Measurements from ENCODE around the gene RIMKLA.

Gene RIMKLA

GRCh38 chr1:42419126-42419821 lies 38.7 kb downstream of the RIMKLA start:
- no peak overlapping the region for H3K4me3 ChIP-seq (ENCODE audit: low read length)
- peak; percentile 10 for DNase-seq (ENCODE audit: low read depth)
- TF ChIP-seq CTCF (IDR thresholded peaks at IDR 0.05; ENCODE audit: insufficient read depth, low read depth, low read length, missing control alignments): no peak

GRCh38 chr1:42420121-42420520 lies 39.5 kb downstream of the RIMKLA start:
- DNase-seq (ENCODE audit: low read depth): no peak
- H3K4me3 ChIP-seq (ENCODE audit: low read length): no peak overlapping the region
- TF ChIP-seq CTCF (IDR thresholded peaks at IDR 0.05; ENCODE audit: insufficient read depth, low read depth, low read length, missing control alignments): no peak

GRCh38 chr1:42420911-42421585 lies 40.5 kb downstream of the RIMKLA start:
- H3K4me3 ChIP-seq (ENCODE audit: low read length): no peak overlapping the region
- peak; percentile 46 for DNase-seq (ENCODE audit: low read depth)
- no peak for TF ChIP-seq CTCF (IDR thresholded peaks at IDR 0.05; ENCODE audit: insufficient read depth, low read depth, low read length, missing control alignments)

- no peak overlapping the region for H3K4me3 ChIP-seq (ENCODE audit: low read length)
- TF ChIP-seq CTCF (IDR thresholded peaks at IDR 0.05; ENCODE audit: insufficient read depth, low read depth, low read length, missing control alignments): no peak
- DNase-seq (ENCODE audit: low read depth): no peak
These were observed 42.1 kb downstream of the RIMKLA start for GRCh38 chr1:42422737-42423136.

- DNase-seq (ENCODE audit: low read depth): no peak
- TF ChIP-seq CTCF (IDR thresholded peaks at IDR 0.05; ENCODE audit: insufficient read depth, low read depth, low read length, missing control alignments): no peak
- no peak overlapping the region for H3K4me3 ChIP-seq (ENCODE audit: low read length)
These were observed 43.1 kb downstream of the RIMKLA start for GRCh38 chr1:42423681-42424080.

GRCh38 chr1:42424201-42424600 lies 43.6 kb downstream of the RIMKLA start:
- DNase-seq (ENCODE audit: low read depth): no peak
- no peak for TF ChIP-seq CTCF (IDR thresholded peaks at IDR 0.05; ENCODE audit: insufficient read depth, low read depth, low read length, missing control alignments)
- no peak overlapping the region for H3K4me3 ChIP-seq (ENCODE audit: low read length)

All from epithelial cell of esophagus (primary cell).